22Rv1 (cell line): ENCODE measurements around the gene CYTL1.

Experiments used
- H3K27ac ChIP-seq: fragments of 450-650 bp; 2 replicates; pipeline ENCODE4 v1.5.1; 2017
- ZFX ChIP-seq: fragments of 450-650 bp; IDR thresholded peaks from 2 replicates; pipeline ENCODE4 v1.6.1; 2017; ENCODE audit warnings: antibody characterized with exemption, borderline replicate concordance
- TF ChIP-seq, protein P1 (sequence below): fragments of 450-650 bp; IDR thresholded peaks from 2 replicates; pipeline ENCODE4 v1.5.1; 2017; ENCODE audit warnings: mild to moderate bottlenecking

Gene CYTL1

DNA sequence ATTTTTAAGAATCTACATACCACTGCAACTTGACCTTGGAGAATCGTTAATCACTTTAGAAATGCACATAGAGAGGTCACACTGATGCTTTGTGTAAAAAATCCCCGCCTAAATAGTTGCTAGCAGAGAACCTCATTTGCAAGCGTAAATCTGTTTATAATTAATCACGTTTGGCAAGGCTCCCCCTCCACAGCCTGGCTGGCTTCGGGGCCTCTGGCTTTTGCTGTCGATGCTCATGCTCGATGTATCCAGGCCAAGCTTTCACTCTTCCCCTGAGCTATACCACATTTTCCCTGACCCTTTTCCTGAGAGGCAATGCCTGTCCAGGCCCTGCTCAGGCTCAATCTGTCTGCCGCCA is 23.4 kb downstream of the CYTL1 start:
- no peak overlapping the region for H3K27ac ChIP-seq
- no peak for TF ChIP-seq ZFX
- TF ChIP-seq, protein P1, sequence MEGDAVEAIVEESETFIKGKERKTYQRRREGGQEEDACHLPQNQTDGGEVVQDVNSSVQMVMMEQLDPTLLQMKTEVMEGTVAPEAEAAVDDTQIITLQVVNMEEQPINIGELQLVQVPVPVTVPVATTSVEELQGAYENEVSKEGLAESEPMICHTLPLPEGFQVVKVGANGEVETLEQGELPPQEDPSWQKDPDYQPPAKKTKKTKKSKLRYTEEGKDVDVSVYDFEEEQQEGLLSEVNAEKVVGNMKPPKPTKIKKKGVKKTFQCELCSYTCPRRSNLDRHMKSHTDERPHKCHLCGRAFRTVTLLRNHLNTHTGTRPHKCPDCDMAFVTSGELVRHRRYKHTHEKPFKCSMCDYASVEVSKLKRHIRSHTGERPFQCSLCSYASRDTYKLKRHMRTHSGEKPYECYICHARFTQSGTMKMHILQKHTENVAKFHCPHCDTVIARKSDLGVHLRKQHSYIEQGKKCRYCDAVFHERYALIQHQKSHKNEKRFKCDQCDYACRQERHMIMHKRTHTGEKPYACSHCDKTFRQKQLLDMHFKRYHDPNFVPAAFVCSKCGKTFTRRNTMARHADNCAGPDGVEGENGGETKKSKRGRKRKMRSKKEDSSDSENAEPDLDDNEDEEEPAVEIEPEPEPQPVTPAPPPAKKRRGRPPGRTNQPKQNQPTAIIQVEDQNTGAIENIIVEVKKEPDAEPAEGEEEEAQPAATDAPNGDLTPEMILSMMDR: no peak

DNA sequence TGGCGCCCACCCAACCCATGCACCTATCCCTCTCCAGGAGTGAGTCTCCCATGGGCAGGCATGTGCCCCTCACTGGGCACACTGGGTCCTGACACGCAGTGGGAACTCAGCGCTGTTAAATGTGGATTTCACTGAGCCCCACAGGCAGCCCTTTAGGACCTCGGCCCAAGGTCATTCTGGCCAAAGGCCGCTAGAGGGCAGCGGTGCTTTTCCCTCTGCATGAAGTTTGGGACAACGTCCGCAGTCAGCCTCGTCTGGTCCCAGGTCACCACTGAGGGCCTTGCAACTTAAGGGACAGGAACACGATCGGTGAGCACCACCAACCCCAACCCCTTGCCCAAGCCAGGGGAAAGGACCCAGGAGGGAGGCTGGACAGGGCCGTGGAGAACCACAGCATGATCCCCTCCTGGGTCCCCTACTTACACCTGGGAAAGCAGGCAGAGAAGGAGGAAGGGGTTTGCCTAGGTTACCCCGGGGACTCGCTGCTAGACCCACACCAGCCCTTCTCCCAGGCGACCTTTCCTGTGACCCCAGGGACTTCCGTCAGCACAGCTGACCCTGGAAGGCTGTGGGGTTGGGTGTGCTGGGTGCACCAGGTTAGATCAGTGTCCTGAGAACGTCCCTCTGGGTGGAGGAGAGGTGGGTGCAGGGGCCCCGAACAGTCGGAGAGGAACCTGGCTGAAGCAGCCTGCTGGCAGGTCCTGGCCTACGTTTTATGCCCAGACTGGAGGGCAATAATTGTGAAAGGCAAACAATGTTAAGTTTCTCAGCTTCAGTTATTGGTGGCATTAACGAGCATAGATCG is 24.0 kb downstream of the CYTL1 start:
- TF ChIP-seq, protein P1: peak; percentile 93
- TF ChIP-seq ZFX: no peak
- no peak overlapping the region for H3K27ac ChIP-seq

DNA sequence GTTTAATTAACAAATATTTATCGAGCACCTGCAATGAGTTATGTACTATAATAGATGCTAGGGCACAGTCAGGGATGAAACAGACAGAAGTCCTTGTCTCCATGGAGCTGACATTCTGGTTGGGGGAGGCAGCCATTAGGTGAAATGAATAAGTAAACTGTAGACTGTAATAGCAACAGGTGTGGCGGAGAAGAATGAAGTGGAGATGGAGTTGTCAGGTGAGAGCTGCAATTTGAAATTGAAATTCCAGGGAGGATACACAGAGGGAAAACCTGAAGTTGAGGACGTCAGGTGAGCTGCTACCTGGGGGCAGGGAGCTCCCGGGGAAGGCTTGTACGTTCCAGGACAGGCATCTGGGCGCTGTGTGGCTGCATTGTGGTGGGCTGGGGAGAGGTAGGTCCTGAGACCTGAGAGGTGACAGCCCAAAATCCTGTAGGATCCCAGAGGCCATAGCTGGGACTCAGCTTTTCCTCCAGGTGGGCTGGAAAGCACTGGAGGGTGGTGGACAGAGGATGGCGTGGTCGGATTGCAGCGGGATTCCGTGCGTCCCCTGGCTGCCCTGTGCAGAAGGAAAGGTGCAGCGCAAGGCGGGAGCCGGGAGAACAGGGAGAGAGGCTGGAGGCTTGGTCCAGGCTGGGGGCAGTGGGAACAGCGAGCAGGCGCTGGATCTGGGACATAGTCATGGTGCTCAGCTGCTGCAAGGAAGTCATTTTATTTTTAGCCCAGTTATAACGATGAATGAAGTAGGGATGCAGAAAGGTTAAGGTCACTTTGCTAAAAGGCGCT is 24.8 kb downstream of the CYTL1 start:
- TF ChIP-seq, protein P1: no peak
- no peak for TF ChIP-seq ZFX
- H3K27ac ChIP-seq: no peak overlapping the region

DNA sequence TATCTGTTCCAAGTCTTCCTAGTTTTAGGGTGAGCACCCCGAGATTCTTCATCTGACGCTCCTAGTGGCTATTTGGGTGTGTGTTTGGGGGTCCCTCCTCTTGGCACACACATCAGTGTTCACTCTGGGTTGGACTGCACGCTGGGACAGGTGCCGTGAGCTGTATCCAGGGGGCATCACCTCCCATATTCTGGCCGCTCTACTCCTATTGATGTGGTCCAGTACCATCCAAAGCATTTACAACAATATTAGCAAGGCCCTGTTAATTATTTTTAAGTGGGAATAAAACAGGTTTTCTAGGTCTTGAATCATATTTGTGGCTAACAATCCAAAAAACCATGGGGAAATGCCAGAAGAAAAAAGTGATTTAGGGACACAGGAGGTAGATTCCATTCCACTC is 26.4 kb downstream of the CYTL1 start:
- no peak for TF ChIP-seq ZFX
- H3K27ac ChIP-seq: no peak overlapping the region

DNA sequence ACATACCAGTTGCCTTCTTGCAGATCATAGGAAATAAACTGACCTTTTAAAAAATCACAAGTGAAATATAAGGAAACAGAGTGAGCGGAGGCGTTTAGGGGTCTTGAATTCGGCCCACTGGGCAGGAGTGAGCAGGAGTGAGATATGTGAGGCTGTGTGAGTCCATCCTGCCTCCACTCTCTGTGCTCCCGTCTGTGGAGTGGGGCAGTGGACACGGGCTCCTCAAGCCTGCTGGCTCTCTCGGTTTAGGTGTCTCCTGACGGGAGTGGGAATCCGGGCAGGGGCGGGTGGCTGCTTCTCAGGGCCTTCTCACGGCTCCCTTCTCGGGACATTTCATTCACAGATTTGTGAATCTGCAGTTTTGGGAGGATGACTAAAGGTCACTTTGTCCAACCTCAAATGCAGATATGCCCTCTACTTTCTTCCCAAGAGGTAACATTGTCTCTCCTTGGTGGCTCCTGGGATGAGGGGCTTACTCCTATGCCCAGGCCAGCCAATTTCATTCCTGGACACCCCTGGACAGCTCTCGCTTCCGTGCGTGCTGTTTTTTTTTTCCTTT is 27.6 kb downstream of the CYTL1 start:
- TF ChIP-seq ZFX: no peak
- TF ChIP-seq, protein P1: no peak
- no peak overlapping the region for H3K27ac ChIP-seq

DNA sequence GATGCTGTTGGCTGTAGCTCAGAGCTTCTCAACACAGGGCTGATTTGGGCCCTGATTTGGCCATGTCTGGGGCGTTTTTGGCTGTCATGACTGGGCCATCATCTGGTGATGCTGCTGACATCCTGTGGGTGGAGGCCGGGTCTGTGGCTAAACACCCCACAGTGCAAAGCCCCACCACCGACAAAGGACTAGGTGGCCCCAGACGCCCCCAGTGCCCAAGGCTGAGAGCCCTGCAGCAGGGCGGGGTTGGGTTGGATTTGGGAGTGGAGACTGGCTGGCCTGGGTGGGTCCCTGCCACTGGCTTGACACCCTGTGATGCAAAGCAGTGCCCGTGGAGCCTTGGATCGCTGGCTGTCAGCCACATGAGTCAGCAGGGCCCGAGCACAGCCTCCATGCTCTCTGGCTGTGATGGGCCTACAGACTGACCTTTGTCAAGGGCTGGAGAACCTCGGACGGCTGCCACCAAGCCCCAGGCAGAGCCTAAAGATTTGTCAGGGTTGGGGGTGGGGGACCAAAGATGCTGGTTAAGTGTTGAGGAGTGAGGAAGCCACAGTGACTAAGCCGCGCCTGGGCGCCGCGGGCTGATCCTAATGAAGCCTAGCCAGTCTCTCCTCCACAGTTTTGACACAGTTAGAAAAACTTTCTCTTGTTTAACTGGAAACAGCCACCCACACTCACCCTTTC is 28.3 kb downstream of the CYTL1 start:
- TF ChIP-seq, protein P1: no peak
- TF ChIP-seq ZFX: no peak
- H3K27ac ChIP-seq: no peak overlapping the region

DNA sequence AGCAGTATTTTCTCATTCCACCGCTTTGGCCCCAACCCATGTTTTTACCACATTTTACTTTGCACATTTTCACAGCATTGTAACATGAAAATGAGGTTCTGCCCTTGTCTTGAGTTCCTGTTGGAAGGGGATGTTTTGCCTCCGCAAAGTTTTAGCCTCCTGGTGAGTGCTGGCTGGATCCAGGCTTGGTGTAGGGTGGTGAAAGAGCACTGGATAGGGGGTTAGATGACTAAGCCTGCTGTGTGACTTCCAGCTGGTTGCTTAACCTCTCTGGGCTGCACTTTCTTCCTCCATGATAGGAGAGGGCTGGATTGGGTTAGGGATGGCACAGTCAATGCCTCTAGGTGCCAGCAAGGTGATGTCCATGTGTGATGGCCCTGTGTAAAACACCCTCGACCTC is 28.9 kb downstream of the CYTL1 start:
- TF ChIP-seq, protein P1: no peak
- no peak for TF ChIP-seq ZFX
- H3K27ac ChIP-seq: no peak overlapping the region
